Hematopoietic multipotent progenitor cell treated with erythropoietin and hydrocortisone succinate and interleukin-3 and kit ligand, for 4 days (in vitro differentiated cells): Measurements from ENCODE around the gene PRPS1L1.

Experiments
- DNase-seq: peaks from one replicate; pipeline ENCODE4 v3.0.0-alpha.2; 2015

Gene PRPS1L1

DNA sequence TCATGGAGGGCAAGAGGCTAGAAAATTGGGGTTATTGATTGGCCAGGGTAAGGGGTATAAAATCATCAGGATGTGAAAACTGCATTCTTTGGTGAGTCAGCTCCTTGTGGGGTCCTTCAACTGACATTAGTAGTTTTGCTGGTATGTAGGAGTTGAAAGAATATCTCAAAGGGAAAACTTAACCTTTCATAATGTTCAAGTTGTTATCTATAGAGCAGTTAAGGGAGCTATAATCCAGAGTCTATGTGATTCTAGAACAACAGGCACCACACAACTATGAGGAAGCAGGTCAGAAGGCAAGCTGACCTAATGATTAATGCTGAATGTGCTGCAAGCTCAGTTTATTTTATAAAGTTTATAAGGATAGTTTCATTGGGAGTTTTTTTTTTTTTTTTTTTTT is 13.7 kb downstream of the PRPS1L1 start:
- no peak for DNase-seq

DNA sequence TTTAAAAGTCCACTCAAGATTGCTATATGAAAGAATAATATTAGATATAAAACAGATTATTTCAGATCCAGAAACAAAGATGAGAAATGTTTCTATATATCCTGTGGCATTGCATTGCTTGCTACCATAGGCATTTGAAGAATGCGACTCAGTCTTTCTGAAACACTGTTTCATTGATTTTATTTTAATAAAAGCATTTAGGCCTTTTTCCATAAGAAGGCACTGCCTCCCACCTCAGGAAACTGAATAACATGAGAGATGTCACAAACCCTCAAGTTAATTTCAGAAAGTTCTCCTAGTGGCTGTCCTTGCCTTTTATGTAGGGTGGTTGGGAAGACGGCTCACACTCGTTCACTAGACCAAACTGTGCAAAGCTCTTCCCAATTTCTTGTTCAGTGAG is 23.3 kb downstream of the PRPS1L1 start:
- DNase-seq = no peak

DNA sequence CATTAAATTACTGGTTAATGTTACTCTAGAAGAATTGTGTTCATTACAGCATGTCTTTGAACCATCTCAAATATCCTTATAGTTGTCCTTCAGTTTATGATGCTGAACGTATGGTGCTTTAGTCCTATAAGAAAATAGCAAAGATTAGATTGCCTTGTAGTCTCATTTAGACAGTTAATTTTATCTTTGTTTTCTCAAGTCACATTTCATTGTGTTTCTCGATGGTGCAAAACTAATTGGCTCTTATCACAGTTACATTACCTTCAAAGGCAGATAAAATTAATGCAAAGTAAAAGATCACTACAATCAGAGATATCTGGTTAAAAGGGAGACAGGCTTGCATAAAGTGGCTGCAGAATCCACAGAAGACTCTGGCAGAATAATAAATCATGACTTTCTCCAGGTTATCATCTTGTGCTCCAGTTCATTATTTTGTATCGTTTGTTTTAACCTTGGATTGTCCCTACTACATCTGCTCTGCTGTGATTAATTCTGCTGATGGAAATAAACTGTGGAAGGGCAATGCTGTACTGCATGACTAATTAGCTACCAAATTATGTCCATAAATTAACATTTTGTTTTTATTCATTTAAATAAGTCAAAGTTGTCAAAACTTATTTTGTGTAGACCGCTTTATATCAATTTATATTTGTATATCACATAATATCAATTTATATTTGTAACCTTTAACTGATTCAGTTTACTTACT is 24.2 kb downstream of the PRPS1L1 start:
- no peak for DNase-seq

DNA sequence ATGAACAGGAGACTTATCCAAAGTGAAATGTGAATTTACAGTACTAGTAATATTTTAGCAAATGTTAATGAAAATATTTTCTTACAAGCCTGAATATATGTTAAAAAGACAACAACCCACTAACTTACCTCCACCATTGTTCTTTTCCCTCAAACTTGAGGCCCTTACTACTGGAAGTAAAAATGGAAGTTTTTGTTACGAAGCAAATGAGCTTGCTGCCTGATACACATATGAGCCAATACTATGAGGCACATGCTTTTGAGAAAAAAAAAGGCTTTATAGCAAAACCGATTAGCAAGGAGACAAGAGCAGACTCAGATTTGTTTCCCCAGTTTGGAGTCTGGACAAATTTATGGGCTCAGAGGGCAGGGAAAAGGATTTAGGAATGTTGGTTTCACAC is 29.0 kb downstream of the PRPS1L1 start:
- DNase-seq = no peak

DNA sequence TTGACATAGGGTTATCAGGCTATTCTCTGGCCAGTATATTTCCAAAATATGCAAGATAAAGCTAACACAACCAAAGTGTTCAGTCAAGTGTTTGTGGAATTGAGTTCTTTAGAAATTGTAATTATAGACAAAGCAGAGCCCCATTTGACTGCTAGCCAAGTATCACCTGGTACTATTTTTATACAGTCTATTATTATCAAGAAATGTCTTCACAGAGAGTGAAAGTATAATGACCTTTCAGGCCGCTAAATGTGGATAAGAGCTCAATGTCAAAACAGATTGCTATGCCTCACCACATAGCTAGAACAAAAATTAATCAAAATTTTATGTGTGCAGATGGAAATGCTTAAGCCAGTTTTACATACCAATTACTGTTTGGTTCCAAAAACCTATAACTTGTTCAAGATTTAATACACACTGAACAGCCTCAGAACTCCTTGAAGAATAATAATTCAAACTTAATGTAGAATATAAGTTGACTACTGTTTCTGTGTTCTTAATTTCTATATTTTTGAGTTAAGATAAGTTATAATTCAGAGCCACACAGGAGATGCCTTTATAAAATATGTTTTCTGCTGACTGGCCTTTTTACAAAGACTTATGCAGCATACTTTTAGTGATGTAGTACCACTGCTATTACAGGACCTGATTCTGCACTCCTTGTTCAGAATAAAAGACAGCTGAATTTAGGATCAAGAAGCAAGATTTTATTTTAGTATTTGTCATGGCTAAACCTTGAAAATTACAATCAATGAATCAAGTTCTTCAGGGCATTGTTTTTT is 31.0 kb downstream of the PRPS1L1 start:
- no peak for DNase-seq

DNA sequence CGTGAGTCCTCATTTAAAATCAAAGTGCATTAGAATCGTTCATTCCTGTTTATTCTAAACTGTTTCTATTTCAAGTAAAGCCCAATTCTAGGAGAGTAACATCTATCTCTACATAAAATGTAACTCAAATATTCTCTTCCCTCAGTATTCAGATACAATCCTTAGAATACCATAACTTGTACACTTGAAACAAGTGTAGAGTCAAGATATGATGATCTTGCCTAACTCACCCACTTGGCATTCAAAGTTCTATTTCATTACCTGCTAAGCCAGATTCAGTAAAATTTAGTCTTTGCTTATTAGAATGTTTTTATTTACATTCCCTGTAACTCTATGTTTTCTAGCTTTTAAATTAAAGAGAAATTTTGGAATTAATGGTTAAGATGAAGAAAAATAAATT is 31.6 kb downstream of the PRPS1L1 start:
- DNase-seq = no peak

DNA sequence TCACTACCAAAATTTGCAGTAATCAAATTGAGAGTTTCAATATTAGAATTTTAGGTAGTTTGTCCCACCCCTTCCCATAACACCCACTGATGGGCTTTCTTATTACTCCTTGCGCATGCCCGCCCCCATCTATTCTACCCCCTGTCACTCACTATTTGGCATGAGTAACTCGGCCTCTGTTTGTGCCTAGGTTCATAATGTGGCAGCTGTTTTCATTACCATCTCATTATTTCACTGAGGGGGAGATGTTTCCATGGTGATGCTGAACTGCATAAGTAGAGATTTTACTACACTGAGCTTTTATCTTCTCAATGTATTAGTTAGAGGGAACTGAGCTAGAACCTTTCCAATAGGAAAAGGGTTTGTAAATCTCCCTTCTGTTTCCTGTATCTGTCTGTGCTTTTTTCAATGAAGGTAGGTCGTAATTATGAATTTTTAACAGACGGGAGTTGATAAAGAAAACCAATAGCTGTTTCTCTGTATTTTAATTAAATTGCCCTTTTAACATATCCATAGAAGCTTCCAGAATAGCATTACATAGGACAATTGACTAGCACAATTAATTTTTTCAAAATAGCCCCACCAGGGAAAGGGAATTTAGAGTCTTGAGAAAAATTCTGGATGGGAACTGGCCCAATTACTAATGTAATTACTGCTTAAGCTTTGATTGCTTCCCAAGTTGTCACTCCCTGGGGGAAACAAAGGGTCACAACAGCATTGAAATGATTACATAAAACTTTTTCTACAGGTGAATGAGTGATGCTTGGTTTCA is 33.4 kb downstream of the PRPS1L1 start:
- no peak for DNase-seq

DNA sequence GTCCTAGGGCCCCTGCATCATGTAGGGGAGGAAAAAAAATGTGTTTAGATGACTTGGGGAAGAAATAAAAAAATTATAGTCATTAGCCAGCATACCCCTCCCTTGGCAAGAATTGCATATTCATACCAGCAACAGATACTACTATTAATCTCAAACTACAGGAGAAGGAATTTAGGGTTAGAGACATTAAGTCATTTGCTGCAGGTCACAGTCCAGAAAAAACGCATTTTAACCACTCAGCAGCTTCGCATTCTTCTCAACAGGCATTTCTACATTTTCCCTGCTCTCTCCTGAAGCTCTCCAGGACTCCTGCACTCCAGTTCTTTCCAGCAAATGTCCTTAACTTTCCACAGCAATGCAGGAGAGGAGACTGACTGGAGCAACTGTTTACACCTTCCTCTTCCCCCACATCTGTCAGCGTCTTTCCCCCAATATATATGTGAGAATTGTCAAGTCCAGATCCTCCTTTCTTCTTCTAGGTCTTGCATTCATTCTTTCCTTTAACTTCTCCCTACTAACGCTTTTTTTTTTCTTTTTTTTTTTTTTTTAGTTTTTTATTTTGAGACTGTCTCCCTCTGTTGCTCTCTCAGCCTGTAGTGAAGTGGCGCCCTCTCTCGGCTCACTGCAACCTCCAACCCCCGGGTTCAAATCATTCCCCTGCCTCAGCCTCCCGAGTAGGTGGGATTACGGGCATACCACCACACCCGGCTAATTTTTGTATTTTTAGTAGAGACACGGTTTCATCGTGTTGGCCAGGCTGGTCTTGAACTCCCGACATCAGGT is 35.6 kb downstream of the PRPS1L1 start:
- DNase-seq = peak; percentile 27

DNA sequence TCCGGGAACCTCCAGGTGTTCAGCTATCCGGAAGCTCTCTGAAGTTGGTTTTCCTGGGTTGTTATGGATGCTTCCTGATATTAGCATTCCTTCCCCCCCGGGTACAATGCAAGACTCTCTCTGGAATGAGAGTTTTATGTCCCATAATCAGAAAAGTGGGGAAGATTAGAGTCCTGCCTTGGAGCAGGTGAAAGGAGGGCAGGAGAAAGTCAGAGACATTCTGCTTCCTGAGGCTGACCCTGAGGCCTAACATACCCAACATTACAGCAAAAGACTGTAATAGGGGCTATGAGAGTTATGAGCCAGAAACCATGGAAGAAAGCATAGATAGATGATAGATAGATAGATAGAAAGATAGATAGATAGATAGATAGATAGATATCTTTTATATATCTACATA is 36.9 kb downstream of the PRPS1L1 start:
- no peak for DNase-seq

DNA sequence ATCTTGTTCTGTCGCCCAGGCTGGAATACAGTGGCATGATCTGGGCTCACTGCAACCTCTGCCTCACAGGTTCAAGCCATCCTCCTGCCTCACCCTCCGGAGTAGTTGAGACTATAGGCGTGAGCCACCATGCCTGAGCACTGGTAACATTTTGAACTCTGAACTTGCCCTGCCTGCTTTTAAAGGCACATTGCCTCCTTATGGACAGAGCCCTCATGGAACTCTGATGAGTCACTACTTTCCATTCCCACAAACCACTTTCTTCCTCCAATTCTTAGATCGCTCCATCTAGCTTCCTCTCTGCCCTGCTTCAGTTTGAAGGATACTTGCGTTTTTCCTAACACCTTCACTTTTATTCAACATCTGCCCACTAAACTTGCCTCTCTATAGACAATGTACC is 38.1 kb downstream of the PRPS1L1 start:
- no peak for DNase-seq

DNA sequence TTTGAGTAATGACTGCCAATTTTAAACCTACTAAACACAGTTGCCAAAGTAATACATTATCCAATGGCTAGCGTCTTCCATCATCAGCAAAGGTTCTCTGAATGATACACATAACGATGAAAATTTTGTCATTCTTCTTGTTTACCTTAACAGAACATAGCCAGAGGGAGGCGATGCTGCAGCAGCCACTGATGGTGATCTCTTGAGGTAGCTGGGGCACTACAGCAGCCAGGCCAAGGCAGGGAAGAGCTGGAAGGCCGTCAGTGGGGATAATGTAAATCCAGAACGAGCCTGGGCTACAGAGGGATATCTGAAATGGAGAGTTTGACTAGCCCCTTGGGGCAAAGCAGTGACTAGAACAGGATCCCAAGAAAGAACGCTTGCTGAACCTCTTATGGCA is 38.8 kb downstream of the PRPS1L1 start:
- DNase-seq = no peak

DNA sequence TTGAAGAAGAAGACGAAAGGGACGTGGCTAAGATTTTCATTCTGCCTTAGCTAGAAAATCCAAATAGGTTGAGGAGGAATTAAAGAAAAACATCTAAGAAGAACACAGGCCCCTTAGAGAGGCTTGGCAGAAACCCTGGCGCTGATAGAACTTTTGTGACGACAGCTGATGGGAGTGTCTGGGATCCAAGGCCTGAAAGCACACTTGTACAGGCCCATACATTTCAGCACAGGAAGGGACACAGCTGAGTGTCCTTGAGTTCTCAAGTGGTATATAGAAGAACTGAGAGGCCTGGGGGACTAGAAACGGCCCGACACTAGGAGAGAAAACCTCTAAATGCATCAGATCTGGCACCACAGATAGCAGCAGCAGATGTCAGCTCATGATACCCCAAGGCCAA is 39.5 kb downstream of the PRPS1L1 start:
- no peak for DNase-seq

DNA sequence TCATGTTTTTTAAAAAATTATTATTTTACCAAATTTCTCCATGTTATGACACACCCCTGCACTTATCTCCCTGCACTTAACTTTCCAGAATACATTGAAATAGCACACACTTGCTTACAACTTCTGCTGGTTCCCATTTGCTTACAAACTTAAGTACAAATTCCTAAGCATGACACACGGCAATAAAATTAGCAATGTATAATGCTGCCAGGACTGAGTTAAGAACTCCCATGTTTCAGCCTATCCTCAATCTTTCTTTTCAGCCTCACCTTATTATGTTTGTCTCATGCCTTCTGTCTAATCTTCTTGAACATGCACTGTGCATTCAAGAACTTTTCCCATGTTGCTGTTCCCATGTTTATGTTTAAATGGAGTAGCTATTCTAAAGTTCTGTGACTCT is 40.8 kb downstream of the PRPS1L1 start:
- DNase-seq = no peak

DNA sequence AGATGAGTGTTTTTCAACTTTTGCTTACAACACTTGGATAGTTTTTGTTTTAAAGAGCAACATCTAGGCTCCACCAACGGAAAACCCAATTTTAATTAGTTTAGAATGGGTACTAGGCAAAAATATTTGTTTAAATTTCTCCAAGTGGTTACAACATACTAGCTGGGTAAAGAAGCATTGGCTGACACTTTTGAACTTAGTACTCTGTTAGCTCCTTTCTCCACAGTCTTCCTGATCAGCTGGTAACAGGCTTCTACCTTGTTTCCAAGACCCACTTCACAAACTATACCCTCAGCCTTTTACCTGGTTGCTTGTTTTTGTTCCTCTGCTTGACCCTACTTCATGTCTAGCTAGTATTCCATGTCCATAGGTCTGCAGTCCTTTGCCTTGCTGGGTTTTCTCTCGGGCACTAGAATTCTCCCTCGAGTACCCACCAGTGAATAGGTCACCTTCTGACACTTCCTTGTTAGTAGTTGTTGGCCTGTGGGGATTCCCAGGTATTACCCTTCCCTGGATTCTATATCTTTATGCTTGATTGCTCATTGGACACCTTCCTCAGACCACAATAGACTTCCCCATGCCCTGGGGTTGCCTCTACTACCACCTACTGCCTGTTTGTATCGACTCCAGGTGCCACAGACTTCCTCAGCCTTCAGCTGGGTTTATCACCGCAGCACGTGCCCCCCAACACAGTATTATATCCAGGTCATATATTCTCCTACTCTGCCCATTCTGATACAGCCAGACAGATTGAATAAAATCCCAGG is 42.0 kb downstream of the PRPS1L1 start:
- no peak for DNase-seq

DNA sequence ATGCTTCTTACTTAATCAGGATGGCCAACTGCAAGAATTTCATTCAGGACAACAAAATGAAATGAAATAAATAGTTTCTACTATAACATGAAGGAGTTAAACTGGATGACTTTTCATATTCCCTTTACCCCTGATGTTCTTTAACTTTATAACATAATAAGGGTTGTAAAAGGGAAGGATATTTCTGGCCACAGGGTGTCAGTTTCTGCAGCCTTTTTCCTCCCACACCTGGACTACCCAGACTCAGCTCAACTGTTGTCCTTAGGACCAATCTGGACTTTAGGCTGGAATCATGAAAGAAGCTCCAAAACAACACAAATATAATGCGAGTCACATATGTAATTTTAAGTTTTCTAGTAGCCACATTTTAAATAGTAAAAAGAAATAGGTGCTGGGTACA is 43.4 kb downstream of the PRPS1L1 start:
- DNase-seq = no peak

DNA sequence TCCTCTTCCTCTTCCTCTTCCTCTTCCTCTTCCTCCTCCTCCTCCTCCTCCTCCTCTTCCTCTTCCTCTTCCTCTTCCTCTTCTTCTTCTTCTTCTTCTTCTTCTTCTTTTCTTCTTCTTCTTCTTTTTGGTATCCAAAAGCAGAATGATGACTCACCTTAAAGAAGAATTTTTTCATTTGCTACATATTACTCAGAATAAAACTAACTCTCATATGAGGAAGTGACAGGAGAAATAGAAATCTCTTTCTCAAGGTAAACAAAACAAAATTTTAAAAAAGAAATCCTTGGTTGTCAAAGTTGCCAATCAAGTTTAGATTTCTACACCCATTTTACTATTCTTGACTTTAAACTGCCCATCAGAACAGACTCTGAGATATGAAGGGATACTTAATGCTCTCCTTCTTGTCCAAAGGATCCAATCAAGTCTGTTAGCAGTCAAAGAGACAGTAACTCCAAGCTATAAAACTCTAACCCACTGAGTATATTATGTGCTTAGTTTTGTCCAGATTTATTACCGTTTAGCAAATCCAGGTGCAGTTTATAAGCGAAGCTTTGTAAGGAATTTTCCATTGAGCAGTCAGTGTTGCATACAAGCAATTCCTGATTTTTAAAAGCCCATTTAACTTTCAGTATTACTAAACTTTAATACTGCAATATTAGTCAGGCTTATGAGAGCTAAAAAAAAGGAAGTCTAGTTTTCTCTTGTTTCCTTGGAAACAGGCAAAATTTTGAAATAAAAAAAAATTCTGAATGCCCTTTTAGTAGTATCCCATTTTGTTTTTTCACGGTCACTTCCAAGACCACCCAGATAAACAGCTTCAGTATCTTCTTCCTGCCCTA is 44.2 kb downstream of the PRPS1L1 start:
- DNase-seq = no peak

DNA sequence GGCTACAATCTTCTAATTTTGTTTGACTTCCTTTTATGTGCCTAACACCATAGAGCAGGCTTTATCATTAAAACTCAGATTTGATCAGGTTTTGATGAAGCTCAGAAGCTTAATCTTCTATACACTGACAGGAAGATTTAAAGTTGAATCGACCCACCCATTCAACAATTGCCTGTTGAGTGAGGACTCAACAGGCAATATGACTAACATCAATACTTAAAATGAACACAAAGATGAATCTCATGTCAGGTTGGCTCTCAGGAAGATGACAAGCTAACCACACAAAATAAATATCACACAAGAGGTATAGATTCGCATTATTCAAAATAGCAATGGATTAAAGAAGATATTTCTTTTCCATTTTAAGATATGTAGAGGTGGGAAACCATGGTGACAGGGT is 50.7 kb downstream of the PRPS1L1 start:
- no peak for DNase-seq
